MM.1S (cell line): ENCODE data around the gene INPP4B.

Source experiments
- CTCF ChIP-seq: fragments of 300-600 bp; sonication (generic); IDR thresholded peaks from 2 replicates; pipeline ENCODE4 v1.5.1; 2016; ENCODE audit warnings: antibody characterized with exemption, low read length, mixed read lengths
- EZH2 ChIP-seq: fragments of 300-600 bp; sonication (generic); optimal IDR thresholded peaks from 2 replicates; pipeline ENCODE3; 2017; ENCODE audit warnings: low read depth, mild to moderate bottlenecking, antibody characterized with exemption, low read length, mixed read lengths
- EZH2phosphoT487 ChIP-seq: fragments of 300-600 bp; sonication (generic); IDR thresholded peaks from 2 replicates; pipeline ENCODE4 v1.6.1; 2018; ENCODE audit warnings: antibody characterized with exemption, low read length

- TF ChIP-seq CTCF (no peak), EZH2 (no peak), EZH2phosphoT487 (no peak)
Measured at GRCh38 chr4:142222127-142222526, 624.0 kb downstream of the INPP4B start.
